IMR-90 (cell line): Measurements from ENCODE around the gene KIFBP. TPM values are rescaled to one million over a fixed set of nuclear protein-coding genes. Genes with fewer than 3 reads are reported as not detected.

Experiments used
- ATAC-seq: fragments of 200-7000 bp; cut with Tn5 transposase; 2 replicates; pipeline ENCODE4 v1.9.1; 2020; ENCODE audit warnings: low read depth, mild to moderate bottlenecking, moderate library complexity
- BruUV-seq: library from RNA; stranded (reverse); fragments of 400-500 nt; replicated peaks from 2 replicates; lab custom pipeline; 2021; lab: Mats Ljungman, UMichigan
- CTCF ChIA-PET: fragments of 300-600 bp; formaldehyde crosslinking; extraction: SDS; loops from one replicate; lab custom pipeline; 2021; ENCODE audit warnings: antibody characterized with exemption; lab: Yijun Ruan, JAX
- POLR2A ChIA-PET: fragments of 300-600 bp; sonication (Branson Sonifier 250); formaldehyde crosslinking; loops from one replicate; lab custom pipeline; 2022; ENCODE audit warnings: antibody characterized with exemption; ENCODE audit not compliant: unreplicated experiment; lab: Charles Lee
- DNase-seq: peaks from one replicate; pipeline ENCODE4 v3.0.0; 2013
- H2AFZ ChIP-seq: replicated peaks from 2 replicates; pipeline ENCODE3; 2013; ENCODE audit warnings: low read length, mild to moderate bottlenecking; ENCODE audit not compliant: poor library complexity
- H2AK5ac ChIP-seq: 2 replicates; pipeline ENCODE4 v1.6.1; 2013; ENCODE audit warnings: low read depth, low read length, inconsistent platforms
- H2AK9ac ChIP-seq: replicated peaks from 2 replicates; pipeline ENCODE3; 2013; ENCODE audit warnings: mild to moderate bottlenecking, low read depth, low read length, moderate library complexity; ENCODE audit not compliant: poor library complexity
- H2BK120ac ChIP-seq: 2 replicates; pipeline ENCODE4 v1.6.1; 2013; ENCODE audit warnings: low read depth, low read length, inconsistent platforms
- H2BK15ac ChIP-seq: 3 replicates; pipeline ENCODE4 v1.6.1; 2013; ENCODE audit warnings: low read depth, low read length, inconsistent platforms
- H2BK20ac ChIP-seq: 2 replicates; pipeline ENCODE4 v1.6.1; 2013; ENCODE audit warnings: low read depth, mild to moderate bottlenecking, inconsistent platforms, low read length, moderate library complexity
- H2BK5ac ChIP-seq: 2 replicates; pipeline ENCODE4 v1.6.1; 2013; ENCODE audit warnings: mild to moderate bottlenecking, low read depth, low read length, inconsistent platforms; ENCODE audit not compliant: poor library complexity, severe bottlenecking
- H3K14ac ChIP-seq: replicated peaks from 2 replicates; pipeline ENCODE4 v1.6.1; 2013; ENCODE audit warnings: low read depth, low read length, inconsistent platforms
- H3K18ac ChIP-seq: 2 replicates; pipeline ENCODE4 v1.6.1; 2013; ENCODE audit warnings: low read depth, low read length, control low read depth
- H3K23ac ChIP-seq: 2 replicates; pipeline ENCODE4 v1.6.1; 2013; ENCODE audit warnings: low read depth, low read length, inconsistent platforms
- H3K27ac ChIP-seq: 2 replicates; pipeline ENCODE4 v1.5.1; 2013; ENCODE audit warnings: mild to moderate bottlenecking, control low read depth, low read length; ENCODE audit not compliant: insufficient read depth
- H3K27me3 ChIP-seq: 2 replicates; pipeline ENCODE4 v1.6.1; 2013; ENCODE audit warnings: low read length; ENCODE audit not compliant: control insufficient read depth, insufficient read depth
- H3K36me3 ChIP-seq: 2 replicates; pipeline ENCODE4 v1.6.1; 2013; ENCODE audit warnings: low read length, mixed read lengths; ENCODE audit not compliant: control insufficient read depth, insufficient read depth
- H3K4ac ChIP-seq: 2 replicates; pipeline ENCODE4 v1.6.1; 2013; ENCODE audit warnings: low read depth, low read length, inconsistent platforms
- H3K4me1 ChIP-seq: 2 replicates; pipeline ENCODE4 v1.6.1; 2013; ENCODE audit warnings: low read length, mixed read lengths; ENCODE audit not compliant: control insufficient read depth, insufficient read depth
- H3K4me2 ChIP-seq: 2 replicates; pipeline ENCODE4 v1.6.1; 2013; ENCODE audit warnings: low read depth, mild to moderate bottlenecking, control low read depth, low read length, moderate library complexity
- H3K4me3 ChIP-seq: 2 replicates; pipeline ENCODE4 v1.5.1; 2013; ENCODE audit warnings: low read depth, mild to moderate bottlenecking, control low read depth, low read length, moderate library complexity; ENCODE audit not compliant: insufficient read depth
- H3K56ac ChIP-seq: 2 replicates; pipeline ENCODE4 v1.6.1; 2013; ENCODE audit warnings: low read length, inconsistent platforms; ENCODE audit not compliant: insufficient read depth; ENCODE audit errors: extremely low read depth
- H3K79me1 ChIP-seq, 2 experiments: 2 replicates each; pipeline ENCODE4 v1.6.1; 2013; ENCODE audit warnings: low read length in 2 of 2, inconsistent platforms in 1 of 2, low read depth in 1 of 2
- H3K9ac ChIP-seq: 2 replicates; pipeline ENCODE4 v1.6.1; 2013; ENCODE audit warnings: low read depth, low read length, control low read depth
- H3K9me1 ChIP-seq: 2 replicates; pipeline ENCODE4 v1.6.1; 2013; ENCODE audit warnings: low read length, inconsistent platforms; ENCODE audit not compliant: insufficient read depth
- H3K9me3 ChIP-seq: 2 replicates; pipeline ENCODE4 v1.6.1; 2013; ENCODE audit warnings: low read length; ENCODE audit not compliant: control insufficient read depth, insufficient read depth
- H4K20me1 ChIP-seq: 2 replicates; pipeline ENCODE4 v1.6.1; 2013; ENCODE audit warnings: low read length, inconsistent platforms; ENCODE audit not compliant: insufficient read depth
- H4K5ac ChIP-seq: 2 replicates; pipeline ENCODE4 v1.6.1; 2013; ENCODE audit warnings: mild to moderate bottlenecking, low read depth, low read length, control low read depth
- H4K8ac ChIP-seq, 2 experiments: 2 replicates each; pipeline ENCODE4 v1.6.1; 2013; ENCODE audit warnings: low read depth in 2 of 2, low read length in 2 of 2, control low read depth in 1 of 2, inconsistent platforms in 1 of 2
- H4K91ac ChIP-seq: 2 replicates; pipeline ENCODE4 v1.6.1; 2013; ENCODE audit warnings: low read depth, low read length, inconsistent platforms; ENCODE audit not compliant: insufficient read depth
- BHLHE40 ChIP-seq: fragments of 150-350 bp; IDR thresholded peaks from 2 replicates; pipeline ENCODE4 v1.6.1; 2016; ENCODE audit warnings: mild to moderate bottlenecking, low read depth, low read length
- CEBPB ChIP-seq: IDR thresholded peaks from 2 replicates; pipeline ENCODE4 v1.6.1; 2012; ENCODE audit warnings: low read depth, low read length, improper control_type of control experiment
- CHD1 ChIP-seq: IDR thresholded peaks from 2 replicates; pipeline ENCODE4 v1.6.1; 2012; ENCODE audit warnings: low read depth, low read length, improper control_type of control experiment
- CTCF ChIP-seq: conservative IDR thresholded peaks from 2 replicates; pipeline ENCODE4 v1.5.1; 2012; ENCODE audit warnings: mild to moderate bottlenecking, low read depth, low read length, improper control_type of control experiment
- MAFK ChIP-seq: IDR thresholded peaks from 2 replicates; pipeline ENCODE4 v1.6.1; 2012; ENCODE audit warnings: low read depth, low read length, improper control_type of control experiment
- MAZ ChIP-seq: IDR thresholded peaks from 2 replicates; pipeline ENCODE4 v1.6.1; 2012; ENCODE audit warnings: low read depth, mild to moderate bottlenecking, low read length, improper control_type of control experiment, moderate library complexity, borderline replicate concordance
- MXI1 ChIP-seq: IDR thresholded peaks from 2 replicates; pipeline ENCODE4 v1.6.1; 2012; ENCODE audit warnings: low read depth, mild to moderate bottlenecking, low read length, moderate library complexity, borderline replicate concordance
- POLR2A ChIP-seq: IDR thresholded peaks from 2 replicates; pipeline ENCODE4 v1.6.1; 2012; ENCODE audit warnings: mild to moderate bottlenecking, low read depth, low read length
- RAD21 ChIP-seq: IDR thresholded peaks from 2 replicates; pipeline ENCODE4 v1.6.1; 2012; ENCODE audit warnings: low read length, improper control_type of control experiment
- RCOR1 ChIP-seq: IDR thresholded peaks from 2 replicates; pipeline ENCODE4 v1.6.1; 2012; ENCODE audit warnings: mild to moderate bottlenecking, low read length, improper control_type of control experiment; ENCODE audit not compliant: insufficient replicate concordance
- RFX5 ChIP-seq: IDR thresholded peaks from 2 replicates; pipeline ENCODE4 v1.8.0; 2012; ENCODE audit warnings: low read depth, mild to moderate bottlenecking, low read length, moderate library complexity
- SMC3 ChIP-seq: fragments of 150-350 bp; IDR thresholded peaks from 2 replicates; pipeline ENCODE4 v1.6.1; 2016; ENCODE audit warnings: low read depth, mild to moderate bottlenecking, antibody characterized with exemption, low read length, moderate library complexity
- USF2 ChIP-seq: fragments of 150-350 bp; IDR thresholded peaks from 2 replicates; pipeline ENCODE4 v1.6.1; 2017; ENCODE audit warnings: mild to moderate bottlenecking, antibody characterized with exemption, low read length, low read depth
- WGBS, 2 experiments: methylation state at CpG; one replicate each; pipeline versions ENCODE4 v1.1.5 to v1.1.7; 2013; ENCODE audit warnings: missing lambda C conversion rate in 2 of 2; ENCODE audit not compliant: insufficient read length in 1 of 2; ENCODE audit errors: extremely low coverage in 2 of 2; 5-methylcytosine and 5-hydroxymethylcytosine counted together
- dilution Hi-C: fragments of 300-500 bp; cut with HindIII; formaldehyde crosslinking; loops from one replicate; pipeline ENCODE4 v1.14.3; 2018; ENCODE audit warnings: low sequenced_read_pairs; ENCODE audit not compliant: unreplicated experiment
- in situ Hi-C: fragments of 300-500 bp; cut with MboI; formaldehyde crosslinking; loops from 3 replicates; pipeline ENCODE4 v1.14.3; 2019; ENCODE audit warnings: low sequenced_read_pairs, inconsistent platforms, mixed read lengths
- intact Hi-C: fragments of 100-400 bp; cut with micrococcal nuclease; formaldehyde crosslinking; loops from 2 replicates; pipeline ENCODE4 v1.10.0; 2022
- polyA plus RNA-seq, 3 experiments: library from polyadenylated mRNA; depleted of rRNA; stranded (reverse); fragments of >200 nt; gene quantifications; 2 replicates each; pipeline ENCODE4 v1.2.3, GENCODE V29; 2012; ENCODE audit warnings: low replicate concordance in 1 of 3
- total RNA-seq: library from RNA; depleted of rRNA; stranded (reverse); fragments of >200 nt; gene quantifications from 2 replicates; pipeline ENCODE4 v1.2.3, GENCODE V29; 2012
- TF ChIP-seq, protein P1 (sequence below): fragments of 150-350 bp; IDR thresholded peaks from 2 replicates; pipeline ENCODE4 v1.6.1; 2016; ENCODE audit warnings: low read depth, mild to moderate bottlenecking, low read length, moderate library complexity, borderline replicate concordance

Gene KIFBP
- total and polyA plus RNA-seq, 2 of the 4 experiments (the other 2 are of a cell fraction), result 30.6 to 51.3 TPM

- Histone ChIP-seq H2BK15ac (no peak overlapping the region), H3K4ac (no peak overlapping the region), H3K27me3 (no peaks in the 10 kb centered on the region), H3K9me1 (no peaks in the 10 kb centered on the region), H3K27ac (no peak overlapping the region), H3K4me2 (no peak overlapping the region), H3K79me1 (peaks cover 14 to 29% of the 10 kb centered on the region in 2 experiments), H4K20me1 (peaks cover 4% of the 10 kb centered on the region; the same call in 1 of the 2 replicates), H2BK120ac (no peak overlapping the region), H3K23ac (no peak overlapping the region), H3K9ac (no peak overlapping the region), H3K36me3 (peaks cover 22% of the 10 kb centered on the region), H2BK5ac (no peak overlapping the region), H3K14ac (no peak overlapping the region), H3K4me3 (no peak overlapping the region), H3K4me1 (0 out of 2 replicates have a peak, but pooled peaks cover 2% of the 10 kb centered on the region), H2AFZ (no peak overlapping the region), H2AK9ac (no peak overlapping the region), H3K9me3 (no peaks in the 10 kb centered on the region), H4K8ac (no peak overlapping the region), H3K56ac (no peak overlapping the region), H4K91ac (no peak overlapping the region), H2BK20ac (no peak overlapping the region), H2AK5ac (no peak overlapping the region), H3K18ac (no peak overlapping the region), H4K5ac (no peak overlapping the region)
- in situ Hi-C loops (loop anchor here (5.0 to 10.0 kb wide), 2 partner anchors 85 to 408 kb away; partner anchors contain the start of gene TACR2), intact Hi-C loops (loop anchor here (5.0 kb wide), 1 partner anchor 405 kb away; no protein-coding TSS in a partner anchor), dilution Hi-C loops (loop anchor here (25.0 kb wide), 1 partner anchor 105 kb away; the partner anchor contains the start of gene VPS26A)
- no peak for TF ChIP-seq MAZ
- TF ChIP-seq BHLHE40, result no peak
- no peak for TF ChIP-seq CHD1
- no peak for TF ChIP-seq USF2
- TF ChIP-seq MAFK, result no peak
- no peak for TF ChIP-seq CTCF
- TF ChIP-seq CEBPB, result no peak
- TF ChIP-seq, protein P1, sequence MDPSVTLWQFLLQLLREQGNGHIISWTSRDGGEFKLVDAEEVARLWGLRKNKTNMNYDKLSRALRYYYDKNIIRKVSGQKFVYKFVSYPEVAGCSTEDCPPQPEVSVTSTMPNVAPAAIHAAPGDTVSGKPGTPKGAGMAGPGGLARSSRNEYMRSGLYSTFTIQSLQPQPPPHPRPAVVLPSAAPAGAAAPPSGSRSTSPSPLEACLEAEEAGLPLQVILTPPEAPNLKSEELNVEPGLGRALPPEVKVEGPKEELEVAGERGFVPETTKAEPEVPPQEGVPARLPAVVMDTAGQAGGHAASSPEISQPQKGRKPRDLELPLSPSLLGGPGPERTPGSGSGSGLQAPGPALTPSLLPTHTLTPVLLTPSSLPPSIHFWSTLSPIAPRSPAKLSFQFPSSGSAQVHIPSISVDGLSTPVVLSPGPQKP, result no peak
- TF ChIP-seq RAD21, result no peak
- TF ChIP-seq RCOR1, result no peak
- TF ChIP-seq SMC3, result no peak
- no peak for TF ChIP-seq MXI1
- no peak for TF ChIP-seq RFX5
- no peak for TF ChIP-seq POLR2A
- ChIA-PET POLR2A (no interaction called here), CTCF (no interaction called here)
- ATAC-seq (no peak), DNase-seq (no peak)
- no CpG with 5 or more reads among the region's 3 CpGs for WGBS, 2 experiments
- BruUV-seq, result no TSS peak
These were observed 18.7 kb downstream of the KIFBP start for GRCh38 chr10:69007260-69007659.
